Stimulated activated CD4-positive, alpha-beta T cell treated with anti-CD3 and anti-CD28 coated beads, Interleukin-4, amount 100 ng/mL, for 1 hour (primary cell): Measurements from ENCODE around the gene DNASE1L1.
"Not testable (repeated sequence)": the region's sequence is repeated elsewhere in the genome, so short reads cannot be mapped to it uniquely, and the experiment has no call there.

ENCODE experiments used
- DNase-seq: peaks from one replicate; pipeline ENCODE4 v3.0.0-alpha.2; 2020

Gene DNASE1L1

GRCh38 chrX:154403192-154403591 is 5.9 kb downstream of the DNASE1L1 start:
- no peak for DNase-seq

GRCh38 chrX:154402622-154403127 is 6.4 kb downstream of the DNASE1L1 start:
- no peak for DNase-seq

- DNase-seq: no peak
These were observed 7.0 kb downstream of the DNASE1L1 start for GRCh38 chrX:154401918-154402621.

- DNase-seq: no peak
These were observed 7.8 kb downstream of the DNASE1L1 start for GRCh38 chrX:154401045-154401799.

- not testable (repeated sequence) for DNase-seq
These were observed 8.7 kb downstream of the DNASE1L1 start for GRCh38 chrX:154400369-154400817.

- DNase-seq: no peak
These were observed 9.3 kb downstream of the DNASE1L1 start for GRCh38 chrX:154399527-154400368.

GRCh38 chrX:154398668-154399526 is 10.2 kb downstream of the DNASE1L1 start:
- peak; percentile 80 for DNase-seq

- DNase-seq: peak; percentile 84
These were observed 11.0 kb downstream of the DNASE1L1 start, which contains the start of gene RPL10 for GRCh38 chrX:154397888-154398667. TSS of gene RPL10 (plus strand) at chrX:154398377. CDS start at chrX:154398520, 143 bp downstream.

GRCh38 chrX:154396973-154397887 is 11.8 kb downstream of the DNASE1L1 start:
- DNase-seq: peak; percentile 71

- not testable (repeated sequence) for DNase-seq
These were observed 12.7 kb downstream of the DNASE1L1 start for GRCh38 chrX:154396363-154396762.

- not testable (repeated sequence) for DNase-seq
These were observed 19.0 kb downstream of the DNASE1L1 start for GRCh38 chrX:154389812-154390747.

GRCh38 chrX:154388649-154389048 is 20.4 kb downstream of the DNASE1L1 start:
- not testable (repeated sequence) for DNase-seq

- DNase-seq: not testable (repeated sequence)
These were observed 21.0 kb downstream of the DNASE1L1 start for GRCh38 chrX:154388094-154388493.

GRCh38 chrX:154384284-154384892 is 24.7 kb downstream of the DNASE1L1 start:
- DNase-seq: no peak

GRCh38 chrX:154383359-154384283 is 25.4 kb downstream of the DNASE1L1 start:
- no peak for DNase-seq

- no peak for DNase-seq
These were observed 26.5 kb downstream of the DNASE1L1 start for GRCh38 chrX:154382483-154383069.

- DNase-seq: no peak
These were observed 27.8 kb downstream of the DNASE1L1 start for GRCh38 chrX:154381271-154381670.
